ENCODE results near the gene CELA2A.
"Not testable (repeated sequence)": the region's sequence is repeated elsewhere in the genome, so short reads cannot be mapped to it uniquely, and the experiment has no call there.

CELA2A gene

DNA sequence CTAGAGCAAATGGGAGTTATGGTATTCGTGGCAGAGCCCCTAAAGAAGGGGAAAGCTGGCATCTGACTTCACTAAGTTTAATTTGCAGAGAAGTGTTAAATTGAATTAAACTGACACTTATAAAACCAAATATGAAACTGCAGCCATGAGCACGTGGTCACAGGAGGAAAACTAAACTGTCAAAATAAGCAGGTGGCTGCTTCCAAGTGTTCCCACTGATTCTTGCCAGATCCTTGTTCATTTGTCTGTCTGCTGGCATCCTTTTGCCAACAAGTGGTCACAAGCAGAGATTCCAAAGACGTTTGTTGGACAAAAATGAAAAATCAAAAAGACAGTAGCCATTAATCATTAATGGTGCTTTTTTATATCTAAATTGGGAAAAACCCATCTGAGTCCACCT lies 12.8 kb downstream of the CELA2A start:
- no peak overlapping the region for H3K27ac Mint-ChIP-seq
- no peaks in the 10 kb centered on the region for H3K36me3 Mint-ChIP-seq
- no peaks in the 10 kb centered on the region for H3K9me3 Mint-ChIP-seq
- H3K4me3 Mint-ChIP-seq = no peak overlapping the region
- no peaks in the 10 kb centered on the region for H3K4me1 Mint-ChIP-seq
- no peaks in the 10 kb centered on the region for H3K27me3 Mint-ChIP-seq

DNA sequence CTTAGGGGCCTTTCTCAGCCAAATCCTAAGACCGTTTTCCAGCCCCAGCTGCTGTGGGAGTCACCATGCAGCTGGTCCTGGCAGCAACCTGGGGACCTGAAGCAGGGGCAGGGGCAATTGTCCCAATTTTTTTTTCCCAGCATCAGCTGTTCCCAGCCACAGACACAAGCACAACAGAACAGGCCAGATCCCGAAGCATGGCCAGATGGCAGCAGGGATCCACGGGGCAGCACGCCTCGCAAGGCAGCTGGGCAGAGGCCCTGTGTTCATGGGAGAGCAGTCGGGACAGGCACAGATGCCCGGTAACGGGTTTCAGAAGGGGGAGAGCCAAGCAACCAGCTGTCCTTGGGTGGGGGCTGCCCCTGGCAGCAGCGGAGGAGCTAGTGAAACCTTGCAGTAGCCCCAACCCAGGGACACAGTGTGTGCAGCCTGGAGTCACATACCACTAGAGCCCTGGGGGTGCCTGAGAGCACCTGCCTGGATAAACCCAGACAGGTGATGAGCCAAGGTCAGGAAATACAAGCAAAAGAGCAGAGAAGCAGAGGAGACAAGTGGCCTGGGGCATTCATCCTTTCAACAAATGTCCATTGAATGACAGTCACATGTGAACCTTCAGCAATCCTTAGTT lies 13.4 kb downstream of the CELA2A start:
- H3K4me3 Mint-ChIP-seq, H3K9me3 Mint-ChIP-seq, H3K27ac Mint-ChIP-seq, H3K4me1 Mint-ChIP-seq, H3K27me3 Mint-ChIP-seq, H3K36me3 Mint-ChIP-seq: not testable (repeated sequence)

DNA sequence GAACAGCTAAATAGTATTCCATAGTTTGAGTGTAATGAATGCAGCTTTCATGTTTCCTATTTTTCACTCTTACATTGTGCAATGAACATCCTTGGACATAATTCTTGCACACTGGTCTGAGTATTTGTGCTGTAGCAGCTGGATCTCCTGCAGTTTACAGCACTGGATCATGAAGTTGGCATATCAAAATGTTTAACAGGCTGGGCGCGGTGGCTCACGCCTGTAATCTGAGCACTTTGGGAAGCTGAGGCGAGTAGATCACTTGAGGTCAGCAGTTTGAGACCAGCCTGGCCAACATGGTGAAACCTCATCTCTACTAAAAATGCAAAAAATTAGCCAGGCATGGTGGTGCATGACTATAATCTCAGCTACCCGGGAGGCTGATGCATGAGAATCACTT lies 14.5 kb downstream of the CELA2A start:
- H3K36me3 Mint-ChIP-seq, H3K27ac Mint-ChIP-seq, H3K4me3 Mint-ChIP-seq, H3K9me3 Mint-ChIP-seq, H3K4me1 Mint-ChIP-seq, H3K27me3 Mint-ChIP-seq: not testable (repeated sequence)

DNA sequence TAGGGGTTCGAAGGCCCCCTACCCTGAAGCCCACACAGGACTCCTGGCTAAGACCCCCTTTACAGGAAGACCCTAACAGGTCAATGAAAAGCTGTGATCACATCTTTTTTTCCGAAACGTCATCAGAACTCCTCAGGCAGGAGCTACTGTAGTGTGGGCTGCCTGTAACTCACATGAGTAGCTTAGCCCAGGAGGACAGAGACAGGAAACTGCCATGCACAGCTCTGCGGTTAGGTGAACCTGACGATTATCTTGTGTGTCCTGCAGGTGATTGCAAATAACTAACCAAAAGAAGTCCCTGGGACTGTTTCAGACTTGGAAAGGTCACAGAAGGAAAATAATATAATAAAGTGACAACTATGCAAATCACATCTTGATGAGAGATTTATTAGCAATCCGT lies 15.2 kb downstream of the CELA2A start:
- H3K27me3 Mint-ChIP-seq, H3K36me3 Mint-ChIP-seq, H3K4me1 Mint-ChIP-seq, H3K4me3 Mint-ChIP-seq, H3K9me3 Mint-ChIP-seq, H3K27ac Mint-ChIP-seq: not testable (repeated sequence)

DNA sequence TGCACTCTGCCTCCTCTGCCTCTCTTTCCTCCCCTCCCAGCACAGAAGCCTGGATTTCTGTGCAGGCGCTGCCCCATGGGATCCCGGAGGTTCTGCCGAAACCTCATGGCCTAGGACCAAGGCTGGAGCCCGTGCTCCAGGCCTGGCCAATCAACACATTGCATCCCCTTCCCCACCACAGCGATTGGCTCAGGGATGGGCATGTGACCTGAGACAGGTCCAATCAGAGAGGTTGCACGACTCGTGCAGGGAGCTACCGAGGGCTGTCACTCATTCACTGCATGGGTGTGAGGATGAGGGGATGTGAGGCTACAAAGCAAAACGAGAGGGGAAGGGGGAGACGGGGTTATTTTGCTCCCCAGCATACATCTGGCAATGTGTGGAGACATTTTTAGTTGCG lies 16.1 kb downstream of the CELA2A start:
- H3K4me1 Mint-ChIP-seq = no peaks in the 10 kb centered on the region
- H3K36me3 Mint-ChIP-seq = no peaks in the 10 kb centered on the region
- H3K27me3 Mint-ChIP-seq = no peaks in the 10 kb centered on the region
- H3K9me3 Mint-ChIP-seq = no peaks in the 10 kb centered on the region
- no peak overlapping the region for H3K4me3 Mint-ChIP-seq
- no peak overlapping the region for H3K27ac Mint-ChIP-seq

DNA sequence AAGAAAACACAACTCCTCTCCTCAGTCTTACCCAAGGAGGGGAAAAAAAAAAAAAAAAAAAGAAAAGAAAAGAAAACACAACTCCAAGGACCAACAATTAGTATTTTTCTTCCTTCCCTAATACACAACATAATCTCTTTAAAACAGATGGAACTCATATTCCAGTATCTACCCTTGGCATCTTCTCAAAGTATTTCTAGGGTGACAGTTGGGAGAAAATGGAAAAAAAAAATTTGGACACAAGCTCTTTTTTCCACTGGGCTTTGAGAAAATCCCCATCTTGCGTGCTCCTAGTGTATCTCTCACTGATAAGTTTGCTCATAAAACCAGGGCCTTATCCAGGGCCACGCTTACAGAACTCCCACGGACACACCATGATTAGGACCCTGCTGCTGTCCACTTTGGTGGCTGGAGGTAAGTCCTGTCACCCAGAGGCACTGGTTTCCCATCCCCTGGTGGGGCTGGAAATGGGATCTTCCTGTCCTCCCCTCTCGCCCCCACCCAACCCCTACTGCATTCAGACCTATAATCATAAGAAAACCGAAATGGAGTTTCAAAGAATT lies 19.3 kb downstream of the CELA2A start, which contains the start of gene CELA2B:
Gene CELA2B, plus strand, starts transcription at position 353 of the 563 bp plus-strand sequence. Its CDS starts 22 bp downstream, at position 375.
- Mint-ChIP-seq H3K4me1 (no peaks in the 10 kb centered on the region), H3K36me3 (no peaks in the 10 kb centered on the region), H3K27me3 (no peaks in the 10 kb centered on the region), H3K4me3 (no peak within 1 kb of the TSS), H3K9me3 (no peaks in the 10 kb centered on the region), H3K27ac (no peak within 1 kb of the TSS)

DNA sequence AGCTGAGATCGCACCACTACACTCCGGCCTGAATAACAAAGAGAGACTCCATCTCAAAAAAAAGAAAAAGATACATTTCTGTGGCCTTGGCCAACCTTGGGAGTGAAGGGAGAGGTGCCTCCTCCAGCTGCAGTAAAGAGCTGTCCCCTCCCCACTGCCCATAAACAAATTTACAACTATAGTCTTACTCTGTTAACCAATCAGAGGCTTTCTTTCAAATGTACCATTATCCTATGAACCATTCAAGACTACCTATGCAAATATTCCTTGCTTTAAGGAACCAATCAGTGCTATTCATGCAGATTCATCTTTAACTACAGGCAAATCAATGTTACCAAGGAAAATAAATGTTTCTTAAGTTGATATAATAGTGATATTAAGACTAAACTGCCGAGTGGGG lies 20.4 kb downstream of the CELA2A start:
- no peaks in the 10 kb centered on the region for H3K36me3 Mint-ChIP-seq
- H3K27ac Mint-ChIP-seq = no peak overlapping the region
- H3K27me3 Mint-ChIP-seq = no peaks in the 10 kb centered on the region
- no peaks in the 10 kb centered on the region for H3K9me3 Mint-ChIP-seq
- no peaks in the 10 kb centered on the region for H3K4me1 Mint-ChIP-seq
- no peak overlapping the region for H3K4me3 Mint-ChIP-seq

DNA sequence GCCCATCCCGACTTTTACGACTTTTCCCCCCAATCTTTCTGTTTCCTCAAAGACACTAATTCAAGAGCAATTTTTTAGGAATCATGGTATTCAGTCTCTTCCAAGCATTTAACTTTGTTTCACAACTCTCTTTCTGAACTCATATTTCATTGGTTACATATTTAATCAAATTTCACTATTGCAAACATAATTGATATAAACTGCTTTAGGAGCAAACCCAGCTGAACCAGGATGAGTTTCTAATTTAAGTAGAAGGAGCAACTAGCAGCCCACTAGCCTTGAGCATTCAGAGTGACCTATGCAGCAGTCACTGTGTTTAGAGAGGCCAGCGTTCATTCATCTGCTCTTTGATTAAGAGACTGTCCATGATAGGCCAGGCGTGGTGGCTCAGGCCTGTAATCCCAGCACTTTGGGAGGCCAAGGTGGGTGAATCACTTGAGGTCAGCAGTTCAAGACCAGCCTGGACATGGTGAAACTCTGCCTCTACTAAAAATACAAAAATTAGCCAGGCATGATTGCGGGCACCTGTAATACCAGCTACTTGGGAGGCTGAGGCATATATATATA lies 21.2 kb downstream of the CELA2A start:
- H3K9me3 Mint-ChIP-seq = no peaks in the 10 kb centered on the region
- H3K4me3 Mint-ChIP-seq = no peak overlapping the region
- no peaks in the 10 kb centered on the region for H3K27me3 Mint-ChIP-seq
- H3K27ac Mint-ChIP-seq = no peak overlapping the region
- H3K4me1 Mint-ChIP-seq = no peaks in the 10 kb centered on the region
- no peaks in the 10 kb centered on the region for H3K36me3 Mint-ChIP-seq

DNA sequence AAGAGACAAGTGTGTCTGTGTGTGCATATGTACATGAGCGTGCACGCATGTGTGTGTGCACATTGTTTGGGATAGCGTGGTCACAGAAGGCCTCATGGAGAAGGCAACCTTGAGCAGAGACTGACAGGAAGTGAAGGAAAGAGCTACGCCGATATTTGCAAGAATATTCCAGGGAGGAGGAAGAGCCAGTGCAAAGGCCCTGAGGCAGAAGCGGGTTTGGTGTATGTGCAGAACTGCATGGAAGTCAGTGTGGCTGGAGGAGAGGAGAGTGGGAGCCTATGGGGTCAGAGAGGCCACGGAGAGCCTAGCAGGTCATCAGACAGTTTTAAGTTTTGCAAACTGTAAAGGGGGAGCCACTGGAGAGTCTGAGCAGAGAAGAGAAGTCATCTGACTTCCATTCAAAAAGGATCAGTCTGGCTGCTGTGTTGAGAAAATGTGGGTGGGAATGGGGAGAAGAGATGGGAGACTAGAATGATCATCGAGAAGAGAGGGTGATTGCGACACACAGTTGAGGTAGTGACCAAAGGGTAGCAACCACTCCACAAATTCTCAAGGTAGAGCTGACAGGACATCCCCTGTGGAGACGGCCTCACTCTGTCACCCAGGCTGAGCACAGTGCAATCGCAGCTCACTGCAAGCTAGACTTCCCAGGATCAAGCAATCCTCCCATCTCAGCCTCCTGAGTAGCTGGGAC lies 23.3 kb downstream of the CELA2A start:
- Mint-ChIP-seq H3K9me3 (no peaks in the 10 kb centered on the region), H3K4me3 (no peak overlapping the region), H3K36me3 (peaks cover 1% of the 10 kb centered on the region), H3K27ac (no peak overlapping the region), H3K27me3 (no peaks in the 10 kb centered on the region), H3K4me1 (no peaks in the 10 kb centered on the region)

DNA sequence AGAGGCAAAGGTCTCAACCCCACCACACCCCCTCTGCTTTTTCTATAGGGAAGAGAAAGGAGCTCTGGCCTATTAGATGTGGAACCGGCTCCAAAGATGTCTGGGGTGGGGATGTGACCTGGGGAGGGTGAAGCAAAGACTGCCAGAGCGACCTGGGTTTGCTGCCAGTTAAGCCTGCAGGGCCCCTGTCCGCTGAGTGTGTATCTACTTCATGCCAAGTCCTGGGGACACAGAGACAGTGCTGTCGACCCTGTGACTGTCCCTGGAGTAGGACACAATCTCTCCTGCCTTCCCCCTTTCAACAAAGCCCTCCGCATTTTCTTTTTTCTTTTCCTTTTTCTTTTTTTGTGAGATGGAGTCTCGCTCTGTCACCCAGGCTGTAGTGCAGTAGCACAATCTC lies 25.9 kb downstream of the CELA2A start:
- H3K27ac Mint-ChIP-seq, H3K27me3 Mint-ChIP-seq, H3K9me3 Mint-ChIP-seq, H3K4me3 Mint-ChIP-seq, H3K4me1 Mint-ChIP-seq, H3K36me3 Mint-ChIP-seq: not testable (repeated sequence)

DNA sequence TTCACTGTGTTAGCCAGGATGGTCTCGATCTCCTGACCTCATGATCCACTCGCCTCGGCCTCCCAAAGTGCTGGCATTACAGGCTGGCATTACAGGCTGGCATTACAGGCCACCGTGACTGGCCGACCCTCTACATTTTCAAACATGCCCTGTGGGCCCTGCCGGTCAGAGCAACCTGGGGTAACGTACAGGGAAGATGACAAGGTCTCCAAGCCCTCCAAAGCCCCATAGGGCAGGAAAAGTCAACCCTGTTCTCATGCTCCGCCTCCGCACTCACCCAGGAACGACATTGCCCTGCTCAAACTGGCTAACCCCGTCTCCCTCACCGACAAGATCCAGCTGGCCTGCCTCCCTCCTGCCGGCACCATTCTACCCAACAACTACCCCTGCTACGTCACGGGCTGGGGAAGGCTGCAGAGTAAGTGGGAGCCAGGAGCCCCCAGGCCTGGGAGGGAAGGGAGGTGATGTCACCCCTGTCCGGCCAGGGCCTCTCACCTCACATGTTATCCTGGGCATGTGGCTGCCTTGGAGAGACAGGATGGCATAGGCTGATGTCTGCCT lies 26.5 kb downstream of the CELA2A start:
- not testable (repeated sequence) for H3K4me1 Mint-ChIP-seq, H3K4me3 Mint-ChIP-seq, H3K27me3 Mint-ChIP-seq, H3K9me3 Mint-ChIP-seq, H3K27ac Mint-ChIP-seq, H3K36me3 Mint-ChIP-seq

DNA sequence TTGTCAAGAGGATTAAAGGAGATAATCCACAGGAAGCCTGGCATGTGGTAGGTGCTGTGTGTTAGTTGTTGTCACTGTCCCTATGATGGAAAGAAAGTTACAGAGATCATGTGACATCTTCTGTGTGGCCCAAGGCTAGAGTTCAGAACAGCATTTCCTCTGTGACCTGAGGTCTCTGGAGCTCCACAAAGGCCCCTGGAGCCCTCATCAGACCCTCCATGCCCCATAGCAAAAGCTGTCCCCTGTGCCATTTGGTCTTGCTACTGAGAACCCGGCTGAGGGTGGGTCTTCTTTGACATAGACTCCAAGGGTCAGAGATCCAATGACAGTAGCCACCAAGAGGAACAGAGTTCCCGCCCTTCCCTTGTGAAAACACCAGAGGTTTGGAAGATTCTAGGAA lies 27.4 kb downstream of the CELA2A start:
- Mint-ChIP-seq H3K4me3 (no peak overlapping the region), H3K9me3 (no peaks in the 10 kb centered on the region), H3K27me3 (no peaks in the 10 kb centered on the region), H3K27ac (no peak overlapping the region), H3K4me1 (no peaks in the 10 kb centered on the region), H3K36me3 (peaks cover 6% of the 10 kb centered on the region)

DNA sequence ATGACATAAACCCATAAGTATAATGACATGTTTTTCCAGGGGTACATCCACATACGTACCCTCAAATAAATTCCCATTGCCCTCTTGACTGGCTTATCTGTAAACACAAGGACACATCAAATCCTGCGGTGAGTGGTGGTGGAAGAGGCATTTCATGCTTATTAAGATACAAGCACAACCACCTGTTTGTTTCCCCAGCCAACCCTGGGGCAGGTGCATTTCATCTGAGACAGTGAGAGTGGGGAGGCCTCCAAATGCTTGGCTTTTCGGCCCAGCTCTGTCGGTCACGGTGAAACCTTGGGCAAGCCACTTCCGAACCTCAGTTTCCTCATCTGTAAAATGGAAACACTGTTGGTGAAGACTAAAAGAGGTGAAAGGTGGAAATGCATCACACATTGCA lies 27.9 kb downstream of the CELA2A start:
- not testable (repeated sequence) for H3K27me3 Mint-ChIP-seq, H3K4me3 Mint-ChIP-seq, H3K27ac Mint-ChIP-seq, H3K4me1 Mint-ChIP-seq, H3K36me3 Mint-ChIP-seq, H3K9me3 Mint-ChIP-seq

DNA sequence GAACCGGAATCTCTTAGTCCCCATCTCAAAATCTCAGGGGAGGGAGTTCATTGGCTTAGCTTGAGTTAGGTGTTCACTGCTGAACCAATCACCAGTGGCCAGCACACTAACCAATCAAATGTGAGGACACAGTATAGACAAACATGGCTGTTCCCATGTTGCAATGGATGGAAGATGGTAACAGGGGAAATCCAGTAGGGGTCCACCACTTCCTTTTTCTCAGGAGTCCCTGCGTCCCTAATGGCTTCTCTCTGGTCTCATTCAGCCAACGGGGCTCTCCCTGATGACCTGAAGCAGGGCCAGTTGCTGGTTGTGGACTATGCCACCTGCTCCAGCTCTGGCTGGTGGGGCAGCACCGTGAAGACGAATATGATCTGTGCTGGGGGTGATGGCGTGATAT lies 29.1 kb downstream of the CELA2A start:
- H3K27ac Mint-ChIP-seq = no peak overlapping the region

DNA sequence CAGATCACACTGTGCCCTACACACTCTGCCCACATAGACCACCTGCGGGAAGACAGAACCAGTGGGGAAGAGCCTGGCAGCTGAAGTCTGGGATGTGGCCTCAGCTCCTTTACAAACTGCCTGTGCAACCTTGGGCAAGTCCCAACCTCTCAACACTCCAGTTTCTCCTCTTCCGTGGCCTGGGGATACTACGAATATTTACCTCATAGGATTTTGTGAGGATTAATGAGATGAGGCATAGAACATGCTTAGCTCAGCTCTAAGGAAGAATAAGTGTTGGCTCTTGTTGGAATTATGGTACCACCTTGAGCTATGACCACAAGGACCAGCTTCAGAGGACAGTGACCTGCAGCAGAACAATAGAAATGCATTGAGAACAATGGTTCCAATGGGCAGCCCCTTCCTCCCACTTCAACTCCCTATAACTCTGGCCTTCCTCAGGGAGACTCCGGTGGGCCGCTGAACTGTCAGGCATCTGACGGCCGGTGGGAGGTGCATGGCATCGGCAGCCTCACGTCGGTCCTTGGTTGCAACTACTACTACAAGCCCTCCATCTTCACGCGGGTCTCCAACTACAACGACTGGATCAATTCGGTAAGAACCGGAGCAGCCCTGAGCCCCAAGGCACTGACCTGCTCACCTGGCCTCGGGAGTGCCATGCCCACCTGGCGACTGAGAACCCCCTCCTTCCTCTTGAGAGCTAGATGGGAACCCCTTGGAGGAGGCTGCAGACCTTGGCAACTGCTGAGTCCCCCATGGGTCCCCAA lies 30.5 kb downstream of the CELA2A start:
- not testable (repeated sequence) for H3K36me3 Mint-ChIP-seq, H3K9me3 Mint-ChIP-seq, H3K27me3 Mint-ChIP-seq, H3K27ac Mint-ChIP-seq, H3K4me3 Mint-ChIP-seq, H3K4me1 Mint-ChIP-seq

More for the DNA sequence above, 29.1 kb downstream of the CELA2A start:
- Mint-ChIP-seq H3K4me1 (no peaks in the 10 kb centered on the region), H3K9me3 (no peaks in the 10 kb centered on the region), H3K4me3 (no peak overlapping the region), H3K27me3 (no peaks in the 10 kb centered on the region), H3K36me3 (peaks cover 6% of the 10 kb centered on the region)

DNA sequence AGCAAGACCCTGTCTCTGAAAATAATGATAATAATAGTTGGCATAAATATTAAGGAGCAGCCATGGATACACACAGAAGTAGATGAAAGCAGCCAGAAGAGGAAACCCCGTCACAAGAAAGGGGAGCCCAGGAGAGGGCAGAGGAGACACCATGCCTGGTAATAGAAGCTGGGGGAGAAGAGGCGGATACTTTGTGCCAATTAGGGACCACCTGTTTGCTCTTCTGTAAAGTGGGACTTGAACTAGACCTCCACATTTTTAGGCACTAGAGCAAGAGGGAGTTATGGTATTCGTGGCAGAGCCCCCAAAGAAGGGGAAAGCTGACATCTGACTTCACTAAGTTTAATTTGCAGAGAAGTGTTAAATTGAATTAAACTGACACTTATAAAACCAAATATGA lies 31.8 kb downstream of the CELA2A start:
- peaks cover 6% of the 10 kb centered on the region for H3K36me3 Mint-ChIP-seq
- H3K4me1 Mint-ChIP-seq = no peaks in the 10 kb centered on the region
- no peak overlapping the region for H3K27ac Mint-ChIP-seq
- H3K27me3 Mint-ChIP-seq = no peaks in the 10 kb centered on the region
- no peaks in the 10 kb centered on the region for H3K9me3 Mint-ChIP-seq
- H3K4me3 Mint-ChIP-seq = no peak overlapping the region
